GM12873 (cell line): Measurements from ENCODE around the gene PRRT1.

Experiments used
- TF ChIP-seq, protein P1 (sequence below): IDR thresholded peaks from 2 replicates; pipeline ENCODE4 v1.5.1; 2012; ENCODE audit warnings: low read depth, mild to moderate bottlenecking, moderate library complexity, low read length, control low read depth; ENCODE audit not compliant: insufficient read depth; ENCODE audit errors: missing control alignments

The PRRT1 gene

DNA sequence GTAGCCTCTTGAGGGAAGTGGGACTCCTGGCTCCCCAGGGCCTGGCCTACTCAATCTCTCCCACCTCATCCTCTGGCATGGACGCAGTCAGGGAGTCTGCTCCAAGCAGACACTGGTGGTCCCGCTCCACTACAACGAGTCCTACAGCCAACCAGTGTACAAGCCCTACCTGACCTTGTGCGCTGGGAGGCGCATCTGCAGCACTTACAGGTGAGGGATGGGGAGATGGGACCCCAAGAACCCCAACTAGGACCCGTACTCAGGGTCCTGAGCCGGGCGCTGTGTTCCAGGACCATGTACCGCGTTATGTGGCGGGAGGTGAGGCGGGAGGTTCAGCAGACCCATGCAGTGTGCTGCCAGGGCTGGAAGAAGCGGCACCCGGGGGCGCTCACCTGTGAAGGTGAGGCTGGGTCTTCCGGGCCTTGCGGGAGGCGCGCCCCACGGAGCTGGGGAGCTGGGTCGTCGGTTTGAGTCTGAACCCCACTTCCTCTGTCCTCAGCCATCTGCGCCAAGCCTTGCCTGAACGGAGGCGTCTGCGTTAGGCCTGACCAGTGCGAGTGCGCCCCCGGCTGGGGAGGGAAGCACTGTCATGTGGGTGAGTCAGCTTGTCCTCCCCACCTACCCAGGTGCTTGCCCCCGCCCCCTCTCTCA lies 14.8 kb upstream of the PRRT1 start:
- TF ChIP-seq, protein P1, sequence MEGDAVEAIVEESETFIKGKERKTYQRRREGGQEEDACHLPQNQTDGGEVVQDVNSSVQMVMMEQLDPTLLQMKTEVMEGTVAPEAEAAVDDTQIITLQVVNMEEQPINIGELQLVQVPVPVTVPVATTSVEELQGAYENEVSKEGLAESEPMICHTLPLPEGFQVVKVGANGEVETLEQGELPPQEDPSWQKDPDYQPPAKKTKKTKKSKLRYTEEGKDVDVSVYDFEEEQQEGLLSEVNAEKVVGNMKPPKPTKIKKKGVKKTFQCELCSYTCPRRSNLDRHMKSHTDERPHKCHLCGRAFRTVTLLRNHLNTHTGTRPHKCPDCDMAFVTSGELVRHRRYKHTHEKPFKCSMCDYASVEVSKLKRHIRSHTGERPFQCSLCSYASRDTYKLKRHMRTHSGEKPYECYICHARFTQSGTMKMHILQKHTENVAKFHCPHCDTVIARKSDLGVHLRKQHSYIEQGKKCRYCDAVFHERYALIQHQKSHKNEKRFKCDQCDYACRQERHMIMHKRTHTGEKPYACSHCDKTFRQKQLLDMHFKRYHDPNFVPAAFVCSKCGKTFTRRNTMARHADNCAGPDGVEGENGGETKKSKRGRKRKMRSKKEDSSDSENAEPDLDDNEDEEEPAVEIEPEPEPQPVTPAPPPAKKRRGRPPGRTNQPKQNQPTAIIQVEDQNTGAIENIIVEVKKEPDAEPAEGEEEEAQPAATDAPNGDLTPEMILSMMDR = no peak

DNA sequence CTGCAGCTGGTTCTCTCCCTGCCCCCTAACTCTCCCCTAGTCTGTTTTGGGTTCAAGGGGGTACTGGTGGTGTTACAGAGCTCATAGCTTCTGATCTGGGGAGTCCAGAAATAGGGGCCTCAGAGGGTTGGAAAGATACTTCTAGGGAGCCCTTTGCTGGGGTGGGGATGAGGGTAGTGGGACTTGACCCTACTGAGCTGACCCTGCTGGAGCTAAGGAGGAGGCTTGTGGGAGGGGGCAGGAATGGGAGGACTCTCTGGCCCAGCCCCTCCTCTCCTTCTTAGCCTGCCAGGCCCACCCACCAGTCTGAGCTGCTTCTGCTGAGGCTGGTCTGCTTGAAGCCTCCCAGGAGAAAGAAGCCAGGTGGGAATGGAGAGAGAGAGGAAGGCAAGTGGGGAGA lies 12.6 kb upstream of the PRRT1 start, which contains the start of gene EGFL8:
Gene EGFL8 (plus strand): TSS at position 301 of the 400 bp plus-strand sequence. CDS start 1,571 bp downstream, outside the sequence.
- TF ChIP-seq, protein P1 = no peak

DNA sequence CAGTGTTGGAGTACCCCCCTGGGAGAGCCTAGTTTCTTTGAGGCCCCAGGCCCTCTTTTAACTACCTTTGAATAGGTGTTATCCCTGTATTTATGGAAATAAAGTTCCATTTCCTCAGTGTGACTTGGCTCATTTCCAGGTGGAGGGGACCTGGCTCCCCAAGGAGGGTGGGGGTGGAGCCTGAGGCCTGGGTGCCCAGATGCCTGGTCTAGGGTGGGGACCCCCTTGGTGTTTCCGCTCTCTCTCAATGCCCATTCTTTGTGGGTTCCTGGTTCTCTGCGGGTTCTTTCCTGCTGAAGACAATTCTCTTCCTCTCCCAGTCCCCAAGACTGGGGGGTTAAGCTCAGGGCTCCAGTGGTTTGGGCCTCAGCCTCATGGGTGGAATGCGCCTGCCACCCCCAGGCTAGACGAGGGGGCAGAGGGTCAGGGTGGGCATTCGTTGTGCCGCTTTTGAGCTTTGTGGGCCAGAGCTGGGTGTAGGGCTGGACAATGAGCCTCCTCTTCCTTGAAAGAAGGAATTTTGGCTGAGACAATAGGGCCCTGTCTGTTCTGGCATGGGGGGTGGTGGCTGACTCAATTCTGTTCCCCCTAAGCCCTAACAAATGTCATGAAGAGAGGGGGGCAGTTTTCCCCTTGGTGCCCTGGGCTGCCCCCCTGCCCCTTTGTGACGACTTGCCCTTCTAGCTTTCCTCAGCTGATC lies 12.0 kb upstream of the PRRT1 start:
- TF ChIP-seq, protein P1 = no peak

DNA sequence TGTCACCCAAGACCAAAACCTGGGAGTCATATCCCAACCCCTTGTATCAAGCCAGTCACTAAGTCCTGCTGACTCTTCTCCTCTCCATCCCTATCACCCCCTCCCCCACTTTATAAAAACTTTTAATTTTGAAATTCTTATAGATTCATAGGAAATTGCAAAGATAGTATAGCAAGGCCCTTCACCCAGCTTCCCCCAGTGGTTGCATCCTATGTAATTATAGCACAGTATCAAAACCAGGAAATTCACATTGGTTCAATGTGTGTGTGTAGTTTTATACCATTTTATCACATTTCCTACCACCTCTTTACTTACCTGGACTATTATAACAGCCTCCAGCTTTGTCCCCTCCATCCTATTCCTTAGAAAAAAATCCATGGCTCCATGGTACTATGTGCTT lies 6.3 kb upstream of the PRRT1 start:
- TF ChIP-seq, protein P1 = no peak

DNA sequence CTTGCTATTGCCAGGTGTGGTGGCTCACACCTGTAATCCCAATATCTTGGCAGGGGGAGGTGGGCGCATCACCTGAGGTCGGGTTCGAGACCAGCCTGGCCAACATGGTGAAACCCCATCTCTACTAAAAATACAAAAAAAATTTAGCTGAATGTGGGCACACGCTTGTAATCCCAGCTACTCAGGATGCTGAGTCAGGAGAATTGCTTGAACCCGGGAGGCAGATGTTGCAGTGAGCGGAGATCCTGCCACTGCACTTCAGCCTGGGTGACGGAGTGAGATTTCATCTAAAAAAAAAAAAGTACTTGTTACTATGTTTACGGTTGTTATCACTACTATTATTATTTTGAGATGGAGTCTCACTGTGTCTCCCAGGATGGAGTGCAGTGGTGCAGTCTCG lies 5.2 kb upstream of the PRRT1 start:
- TF ChIP-seq, protein P1 = no peak

DNA sequence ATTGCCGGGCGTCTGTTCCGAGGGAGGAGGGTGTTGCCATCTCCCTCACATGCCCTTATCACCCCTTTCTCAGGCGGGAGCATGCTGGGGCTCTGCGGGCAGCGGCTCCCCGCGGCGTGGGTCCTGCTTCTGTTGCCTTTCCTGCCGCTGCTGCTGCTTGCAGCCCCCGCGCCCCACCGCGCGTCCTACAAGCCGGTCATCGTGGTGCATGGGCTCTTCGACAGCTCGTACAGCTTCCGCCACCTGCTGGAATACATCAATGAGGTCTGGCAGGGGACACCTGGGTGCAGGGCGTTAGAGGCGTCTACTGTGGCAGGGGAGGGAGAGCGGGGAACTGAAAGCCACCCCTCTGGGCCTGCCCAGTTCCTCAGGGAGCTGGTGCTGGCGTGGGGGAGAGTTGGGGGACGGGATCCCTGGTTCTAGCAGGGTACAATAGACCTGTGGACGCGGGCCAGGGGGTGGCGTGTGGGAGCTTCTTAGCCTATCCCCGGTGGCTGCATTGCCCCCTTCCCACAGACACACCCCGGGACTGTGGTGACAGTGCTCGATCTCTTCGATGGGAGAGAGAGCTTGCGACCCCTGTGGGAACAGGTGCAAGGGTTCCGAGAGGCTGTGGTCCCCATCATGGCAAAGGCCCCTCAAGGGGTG lies 2.9 kb upstream of the PRRT1 start:
- TF ChIP-seq, protein P1 = peak; percentile 65
